Ramos (cell line): ENCODE measurements around the gene MMP8.

ENCODE experiments used
- in situ Hi-C: fragments of 300-500 bp; cut with MboI; formaldehyde crosslinking; loops from one replicate; pipeline ENCODE4 v1.14.3; 2022; ENCODE audit warnings: low sequenced_read_pairs; ENCODE audit not compliant: unreplicated experiment

MMP8 gene

GRCh38 chr11:102727890-102728289 lies 3.1 kb upstream of the MMP8 start:
- in situ Hi-C loops: no loop called here

GRCh38 chr11:102722821-102723220 lies 1.9 kb downstream of the MMP8 start:
- in situ Hi-C loops: no loop called here

GRCh38 chr11:102719620-102720277 lies 5.0 kb downstream of the MMP8 start:
- in situ Hi-C loops: no loop called here

- in situ Hi-C loops: no loop called here
Observed at GRCh38 chr11:102717280-102717679, 7.5 kb downstream of the MMP8 start.

- in situ Hi-C loops: no loop called here
Observed at GRCh38 chr11:102716527-102716926, 8.2 kb downstream of the MMP8 start.

- in situ Hi-C loops: no loop called here
Observed at GRCh38 chr11:102712137-102712536, 12.6 kb downstream of the MMP8 start.

- in situ Hi-C loops: no loop called here
Observed at GRCh38 chr11:102709201-102709945, 15.4 kb downstream of the MMP8 start.

GRCh38 chr11:102708654-102709053 lies 16.1 kb downstream of the MMP8 start:
- in situ Hi-C loops: no loop called here

GRCh38 chr11:102705626-102706025 lies 19.1 kb downstream of the MMP8 start, which contains the start of gene MMP27:
MMP27 (minus strand) TSS chr11:102705769; CDS start chr11:102705714, 55 bp downstream.
- in situ Hi-C loops: no loop called here

GRCh38 chr11:102704841-102705240 lies 19.9 kb downstream of the MMP8 start:
- in situ Hi-C loops: no loop called here

GRCh38 chr11:102703826-102704493 lies 20.8 kb downstream of the MMP8 start:
- in situ Hi-C loops: no loop called here

GRCh38 chr11:102695201-102695600 lies 29.6 kb downstream of the MMP8 start:
- in situ Hi-C loops: no loop called here

GRCh38 chr11:102685754-102686153 lies 39.0 kb downstream of the MMP8 start:
- in situ Hi-C loops: no loop called here

GRCh38 chr11:102685338-102685737 lies 39.4 kb downstream of the MMP8 start:
- in situ Hi-C loops: no loop called here

GRCh38 chr11:102683277-102683676 lies 41.5 kb downstream of the MMP8 start:
- in situ Hi-C loops: no loop called here

- in situ Hi-C loops: no loop called here
Observed at GRCh38 chr11:102680945-102681344, 43.8 kb downstream of the MMP8 start.

- in situ Hi-C loops: no loop called here
Observed at GRCh38 chr11:102678022-102678421, 46.7 kb downstream of the MMP8 start.

- in situ Hi-C loops: no loop called here
Observed at GRCh38 chr11:102676084-102676483, 48.7 kb downstream of the MMP8 start.

- in situ Hi-C loops: loop anchor here (10.0 kb wide), 2 partner anchors 165 to 385 kb away; no protein-coding TSS in a partner anchor
Observed at GRCh38 chr11:102669664-102670063, 55.1 kb downstream of the MMP8 start.

GRCh38 chr11:102666331-102666957 lies 58.3 kb downstream of the MMP8 start:
- in situ Hi-C loops: loop anchor here (10.0 kb wide), 2 partner anchors 162 to 382 kb away; no protein-coding TSS in a partner anchor
